Activated effector memory CD4-positive, alpha-beta T cell treated with Interleukin-2 at 50 U/mL for 16 hours (primary cell): ENCODE results near the gene POLA1.

Source experiments
- DNase-seq: peaks from one replicate; pipeline ENCODE4 v3.0.0-alpha.2; 2020

Gene POLA1

GRCh38 chrX:24886916-24887315 lies 193.2 kb downstream of the POLA1 start:
- no peak for DNase-seq

GRCh38 chrX:24890677-24891076 lies 197.0 kb downstream of the POLA1 start:
- DNase-seq: no peak

- no peak for DNase-seq
Observed at GRCh38 chrX:24899391-24899790, 205.7 kb downstream of the POLA1 start.

- no peak for DNase-seq
Observed at GRCh38 chrX:24900234-24900633, 206.5 kb downstream of the POLA1 start.

GRCh38 chrX:24902806-24903205 lies 209.1 kb downstream of the POLA1 start:
- DNase-seq: no peak

GRCh38 chrX:24918715-24919114 lies 225.0 kb downstream of the POLA1 start:
- no peak for DNase-seq

GRCh38 chrX:24920769-24921168 lies 227.1 kb downstream of the POLA1 start:
- no peak for DNase-seq

GRCh38 chrX:24925430-24925829 lies 231.7 kb downstream of the POLA1 start:
- DNase-seq: no peak

- DNase-seq: no peak
Observed at GRCh38 chrX:24927372-24927771, 233.7 kb downstream of the POLA1 start.

GRCh38 chrX:24928114-24928513 lies 234.4 kb downstream of the POLA1 start:
- DNase-seq: no peak

GRCh38 chrX:24934279-24934678 lies 240.6 kb downstream of the POLA1 start:
- DNase-seq: no peak

- DNase-seq: no peak
Observed at GRCh38 chrX:24945009-24945408, 251.3 kb downstream of the POLA1 start.

- no peak for DNase-seq
Observed at GRCh38 chrX:24946369-24946768, 252.7 kb downstream of the POLA1 start.

- no peak for DNase-seq
Observed at GRCh38 chrX:24954732-24955131, 261.0 kb downstream of the POLA1 start.

- DNase-seq: no peak
Observed at GRCh38 chrX:24955372-24955930, 261.7 kb downstream of the POLA1 start.

GRCh38 chrX:24956828-24957227 lies 263.1 kb downstream of the POLA1 start:
- DNase-seq: no peak

- no peak for DNase-seq
Observed at GRCh38 chrX:24961809-24962208, 268.1 kb downstream of the POLA1 start.

GRCh38 chrX:24963823-24964222 lies 270.1 kb downstream of the POLA1 start:
- no peak for DNase-seq

GRCh38 chrX:24965372-24965771 lies 271.7 kb downstream of the POLA1 start:
- DNase-seq: no peak

- DNase-seq: no peak
Observed at GRCh38 chrX:24969812-24970211, 276.1 kb downstream of the POLA1 start.

GRCh38 chrX:24979081-24979480 lies 285.4 kb downstream of the POLA1 start:
- DNase-seq: no peak

GRCh38 chrX:24981030-24981429 lies 287.3 kb downstream of the POLA1 start:
- no peak for DNase-seq

GRCh38 chrX:24982306-24982965 lies 288.7 kb downstream of the POLA1 start:
- no peak for DNase-seq

GRCh38 chrX:24983931-24984330 lies 290.2 kb downstream of the POLA1 start:
- DNase-seq: no peak

GRCh38 chrX:24985120-24985519 lies 291.4 kb downstream of the POLA1 start:
- no peak for DNase-seq
